Measurements from ENCODE around the gene MARK2. TPM values are rescaled to one million over a fixed set of nuclear protein-coding genes. Genes with fewer than 3 reads are reported as not detected.

The MARK2 gene
- total and polyA plus RNA-seq, 11 donors = 17.0 to 53.5 (median 37.5) TPM

DNA sequence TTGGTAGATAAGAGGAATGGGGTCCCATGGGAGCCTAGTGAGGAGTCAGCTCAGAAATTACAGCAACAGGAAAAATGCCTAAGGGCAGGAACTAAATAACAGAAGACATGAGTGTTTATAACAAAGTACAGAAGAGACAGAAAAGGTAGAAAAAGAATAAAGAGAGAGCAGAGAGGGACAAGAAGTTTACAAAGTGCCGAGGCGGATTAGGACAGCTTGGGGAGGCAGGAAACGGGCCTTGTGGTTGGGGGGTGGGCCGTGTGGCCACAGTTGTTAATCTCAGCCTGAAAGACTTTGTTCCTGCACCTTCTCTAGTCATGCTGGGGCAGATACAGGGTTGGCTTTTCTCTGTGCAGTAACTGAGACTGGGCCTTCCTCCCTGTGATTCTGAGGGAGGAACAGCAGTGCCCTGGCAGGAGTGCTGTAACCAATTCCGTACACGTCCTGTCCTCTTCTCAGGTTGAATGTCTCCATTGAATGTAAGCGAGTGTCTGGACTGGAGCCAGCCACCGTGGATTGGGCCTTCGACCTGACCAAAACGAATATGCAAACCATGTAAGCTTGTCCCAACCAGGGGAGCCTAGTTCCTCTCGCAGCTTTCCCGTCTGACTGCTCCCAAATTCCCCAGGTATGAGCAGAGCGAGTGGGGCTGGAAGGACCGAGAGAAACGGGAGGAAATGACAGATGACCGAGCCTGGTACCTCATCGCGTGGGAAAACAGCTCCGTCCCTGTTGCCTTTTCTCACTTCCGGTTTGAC, 113.0 kb downstream of the MARK2 start:
- Histone ChIP-seq H3K36me3 (peaks cover 0 to 75% (median 63%) of the 10 kb centered on the region in 9 donors), H3K4me1 (no peaks in the 10 kb centered on the region), H3K27ac (peak overlapping the region in 1 of 12 donors; percentile 52), H3K9me3 (no peaks in the 10 kb centered on the region), H3K4me3 (no peak overlapping the region), H3K27me3 (no peaks in the 10 kb centered on the region)
- ATAC-seq (peak in 1 of 4 donors; percentile 17), DNase-seq (no peak)
- 79 to 87% (median 85%) methylated on average over 20 of the region's 20 CpGs for WGBS, 4 donors
- TF ChIP-seq POLR2A (IDR thresholded peaks at IDR 0.05) = no peak
- TF ChIP-seq, protein P1, sequence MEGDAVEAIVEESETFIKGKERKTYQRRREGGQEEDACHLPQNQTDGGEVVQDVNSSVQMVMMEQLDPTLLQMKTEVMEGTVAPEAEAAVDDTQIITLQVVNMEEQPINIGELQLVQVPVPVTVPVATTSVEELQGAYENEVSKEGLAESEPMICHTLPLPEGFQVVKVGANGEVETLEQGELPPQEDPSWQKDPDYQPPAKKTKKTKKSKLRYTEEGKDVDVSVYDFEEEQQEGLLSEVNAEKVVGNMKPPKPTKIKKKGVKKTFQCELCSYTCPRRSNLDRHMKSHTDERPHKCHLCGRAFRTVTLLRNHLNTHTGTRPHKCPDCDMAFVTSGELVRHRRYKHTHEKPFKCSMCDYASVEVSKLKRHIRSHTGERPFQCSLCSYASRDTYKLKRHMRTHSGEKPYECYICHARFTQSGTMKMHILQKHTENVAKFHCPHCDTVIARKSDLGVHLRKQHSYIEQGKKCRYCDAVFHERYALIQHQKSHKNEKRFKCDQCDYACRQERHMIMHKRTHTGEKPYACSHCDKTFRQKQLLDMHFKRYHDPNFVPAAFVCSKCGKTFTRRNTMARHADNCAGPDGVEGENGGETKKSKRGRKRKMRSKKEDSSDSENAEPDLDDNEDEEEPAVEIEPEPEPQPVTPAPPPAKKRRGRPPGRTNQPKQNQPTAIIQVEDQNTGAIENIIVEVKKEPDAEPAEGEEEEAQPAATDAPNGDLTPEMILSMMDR (IDR thresholded peaks at IDR 0.05) = no peak
- intact Hi-C loops (cut with DNase I) = no loop called here

DNA sequence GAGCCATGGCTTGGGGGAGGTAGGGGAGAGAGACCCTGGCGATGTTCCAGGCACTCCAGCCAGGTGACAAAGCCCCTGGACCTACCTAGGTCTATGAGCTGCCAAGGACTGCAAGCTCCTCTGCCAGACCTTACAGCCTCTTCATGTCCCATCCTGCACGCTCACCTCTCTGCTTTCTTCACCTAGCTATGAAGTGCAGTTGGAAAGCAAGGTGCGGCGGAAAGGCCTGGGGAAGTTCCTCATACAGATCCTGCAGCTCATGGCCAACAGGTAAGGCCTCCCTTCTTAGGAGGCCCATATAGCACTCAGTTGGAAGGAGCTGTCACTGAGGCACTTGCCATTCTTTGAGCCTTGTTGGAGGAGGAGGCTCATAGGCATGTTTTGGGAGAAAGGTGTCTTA, 113.7 kb downstream of the MARK2 start:
- Histone ChIP-seq H3K4me1 (peaks cover 0 to 2% (median 0%) of the 10 kb centered on the region in 12 donors), H3K9me3 (no peaks in the 10 kb centered on the region), H3K27me3 (no peaks in the 10 kb centered on the region), H3K27ac (peak overlapping the region in 1 of 12 donors; percentile 52), H3K36me3 (peaks cover 0 to 71% (median 62%) of the 10 kb centered on the region in 9 donors), H3K4me3 (no peak overlapping the region)
- no peak for DNase-seq
- ATAC-seq = peak in 1 of 4 donors; percentile 10
- 90 to 99% (median 98%) methylated on average over 4 of the region's 4 CpGs for WGBS, 4 donors
- intact Hi-C loops (cut with DNase I) = no loop called here
- TF ChIP-seq, protein P1 (IDR thresholded peaks at IDR 0.05) = no peak
- no peak for TF ChIP-seq POLR2A (IDR thresholded peaks at IDR 0.05)

DNA sequence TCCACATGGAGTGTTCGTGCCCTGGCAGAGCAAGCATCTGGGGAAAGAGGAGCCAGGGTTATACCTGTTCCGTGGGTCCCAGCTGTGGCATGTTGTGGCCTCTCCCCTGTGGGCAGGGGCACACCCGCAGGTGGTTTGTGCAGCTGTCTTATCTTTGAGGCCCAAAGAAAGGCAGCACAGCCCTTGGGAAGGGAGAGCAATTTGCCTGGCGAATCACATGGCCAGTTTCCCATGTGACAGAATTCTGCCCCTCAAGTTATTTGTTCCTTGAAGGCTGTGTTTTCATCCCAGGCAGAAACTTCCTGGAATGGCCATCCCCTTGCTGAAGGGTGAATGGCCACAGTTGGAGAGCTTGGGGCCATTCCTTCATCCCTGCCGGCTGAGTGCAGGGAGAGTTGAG, 119.1 kb downstream of the MARK2 start:
- TF ChIP-seq, protein P1 (IDR thresholded peaks at IDR 0.05) = no peak
- TF ChIP-seq POLR2A (IDR thresholded peaks at IDR 0.05) = no peak
- 77 to 88% (median 86%) methylated on average over 5 of the region's 5 CpGs for WGBS, 4 donors
- no peak overlapping the region for H3K27ac ChIP-seq
- H3K9me3 ChIP-seq = no peaks in the 10 kb centered on the region
- H3K36me3 ChIP-seq = peaks cover 0 to 37% (median 33%) of the 10 kb centered on the region in 9 donors
- no peak overlapping the region for H3K4me3 ChIP-seq
- H3K4me1 ChIP-seq = peaks cover 0 to 4% (median 0%) of the 10 kb centered on the region in 12 donors
- ATAC-seq = no peak
- intact Hi-C loops (cut with DNase I) = no loop called here
- H3K27me3 ChIP-seq = no peaks in the 10 kb centered on the region
- DNase-seq = no peak

Other genes starting within 250 kb of the MARK2 start
- gene PLAAT3, start 224.7 kb upstream of the MARK2 start, total RNA-seq = 100 to 1,000 TPM in 8 of 9 donors, 10 to 100 TPM in 1; 84.7 to 152 (median 126) TPM
- gene PLAAT3, start 224.7 kb upstream of the MARK2 start, polyA plus RNA-seq = 100 to 1,000 TPM in 1 of 2 donors, 10 to 100 TPM in 1; 74.9 to 191 TPM
- gene ATL3, start 167.7 kb upstream of the MARK2 start, total RNA-seq = 10 to 100 TPM; 10.4 to 30.4 (median 13.8) TPM
- 1 to 10 TPM; 4.7 to 7.5 TPM for gene ATL3, start 167.7 kb upstream of the MARK2 start, polyA plus RNA-seq
- gene RTN3, start 157.6 kb upstream of the MARK2 start, total RNA-seq = 10 to 100 TPM; 36.2 to 82.9 (median 72.2) TPM
- 10 to 100 TPM; 31.2 to 65.9 TPM for gene RTN3, start 157.6 kb upstream of the MARK2 start, polyA plus RNA-seq
- 10 to 100 TPM in 5 of 9 donors, 1 to 10 TPM in 4; 8.1 to 17.9 (median 10.6) TPM for gene ZFTA, start 70.3 kb upstream of the MARK2 start, total RNA-seq
- gene ZFTA, start 70.3 kb upstream of the MARK2 start, polyA plus RNA-seq = 1 to 10 TPM; 4.6 to 6.3 TPM
- 10 to 100 TPM in 6 of 9 donors, 1 to 10 TPM in 3; 7.8 to 11.8 (median 10.6) TPM for gene SPINDOC, start 25.7 kb upstream of the MARK2 start, total RNA-seq
- gene SPINDOC, start 25.7 kb upstream of the MARK2 start, polyA plus RNA-seq = 10 to 100 TPM; 11.6 to 12.0 TPM
- 1 to 10 TPM; 1.9 to 5.7 (median 4.2) TPM for gene RCOR2, start 78.1 kb downstream of the MARK2 start, total RNA-seq
- 1 to 10 TPM; 3.8 to 4.8 TPM for gene RCOR2, start 78.1 kb downstream of the MARK2 start, polyA plus RNA-seq
- gene NAA40, start 99.9 kb downstream of the MARK2 start, total RNA-seq = 10 to 100 TPM in 8 of 9 donors, 1 to 10 TPM in 1; 9.7 to 26.1 (median 18.8) TPM
- 10 to 100 TPM; 19.6 to 19.9 TPM for gene NAA40, start 99.9 kb downstream of the MARK2 start, polyA plus RNA-seq
- gene COX8A, start 135.5 kb downstream of the MARK2 start, total RNA-seq = 1,000 to 10,000 TPM in 4 of 9 donors, 100 to 1,000 TPM in 5; 673 to 1,925 (median 988) TPM
- gene COX8A, start 135.5 kb downstream of the MARK2 start, polyA plus RNA-seq = 1,000 to 10,000 TPM; 2,141 to 2,448 TPM
- gene OTUB1, start 147.3 kb downstream of the MARK2 start, total RNA-seq = 10 to 100 TPM; 47.4 to 73.1 (median 54.5) TPM
- 10 to 100 TPM; 46.7 to 83.1 TPM for gene OTUB1, start 147.3 kb downstream of the MARK2 start, polyA plus RNA-seq
- gene FLRT1, start 196.8 kb downstream of the MARK2 start, total RNA-seq = 1 to 10 TPM in 1 of 9 donors, under 1 TPM in 8; 0.20 to 1.4 (median 0.37) TPM
- gene FLRT1, start 196.8 kb downstream of the MARK2 start, polyA plus RNA-seq = under 1 TPM; 0.22 to 0.46 TPM

All from heart left ventricle (tissue), 16 donors.